Type B pancreatic cell (in vitro differentiated cells): ENCODE measurements around the gene HTR4. TPM values are rescaled to one million over a fixed set of nuclear protein-coding genes. Genes with fewer than 3 reads are reported as not detected.

Experiments
- DNase-seq: peaks from one replicate; pipeline ENCODE4 v3.0.0; 2021; ENCODE audit warnings: mixed read lengths; ENCODE audit not compliant: unreplicated experiment; ENCODE audit errors: extremely low spot score
- H3K27ac Mint-ChIP-seq: 2 replicates; pipeline ENCODE4 v1.8.0; 2021; ENCODE audit warnings: mild to moderate bottlenecking, mixed read lengths
- H3K27me3 Mint-ChIP-seq: 2 replicates; pipeline ENCODE4 v1.8.0; 2021; ENCODE audit warnings: mixed read lengths
- H3K36me3 Mint-ChIP-seq: 2 replicates; pipeline ENCODE4 v1.8.0; 2021; ENCODE audit warnings: mixed read lengths
- H3K4me1 Mint-ChIP-seq: one replicate; pipeline ENCODE4 v1.8.0; 2021; ENCODE audit warnings: mixed read lengths; ENCODE audit not compliant: unreplicated experiment
- H3K4me3 Mint-ChIP-seq: 2 replicates; pipeline ENCODE4 v1.8.0; 2021; ENCODE audit warnings: mild to moderate bottlenecking, mixed read lengths
- H3K9me3 Mint-ChIP-seq: 2 replicates; pipeline ENCODE4 v1.8.0; 2021; ENCODE audit warnings: mixed read lengths
- total RNA-seq: library from RNA; stranded (reverse); gene quantifications from 2 replicates; pipeline ENCODE4 v1.2.1, GENCODE V29; 2021; ENCODE audit warnings: low replicate concordance
- TF ChIP-seq, protein P1 (sequence below): fragments of 200-600 bp; sonication (generic); conservative IDR thresholded peaks from 2 replicates; pipeline ENCODE4 v1.5.0; 2021; ENCODE audit warnings: antibody characterized with exemption, mild to moderate bottlenecking

HTR4 gene
- total RNA-seq, 1 donor from 2014 or later, result 0.29 TPM

- Mint-ChIP-seq H3K9me3 (no peaks in the 10 kb centered on the region), H3K4me3 (no peak overlapping the region), H3K4me1 (no peaks in the 10 kb centered on the region), H3K27ac (no peak overlapping the region), H3K36me3 (no peaks in the 10 kb centered on the region), H3K27me3 (peaks cover 55% of the 10 kb centered on the region)
- no peak for DNase-seq
- TF ChIP-seq, protein P1, sequence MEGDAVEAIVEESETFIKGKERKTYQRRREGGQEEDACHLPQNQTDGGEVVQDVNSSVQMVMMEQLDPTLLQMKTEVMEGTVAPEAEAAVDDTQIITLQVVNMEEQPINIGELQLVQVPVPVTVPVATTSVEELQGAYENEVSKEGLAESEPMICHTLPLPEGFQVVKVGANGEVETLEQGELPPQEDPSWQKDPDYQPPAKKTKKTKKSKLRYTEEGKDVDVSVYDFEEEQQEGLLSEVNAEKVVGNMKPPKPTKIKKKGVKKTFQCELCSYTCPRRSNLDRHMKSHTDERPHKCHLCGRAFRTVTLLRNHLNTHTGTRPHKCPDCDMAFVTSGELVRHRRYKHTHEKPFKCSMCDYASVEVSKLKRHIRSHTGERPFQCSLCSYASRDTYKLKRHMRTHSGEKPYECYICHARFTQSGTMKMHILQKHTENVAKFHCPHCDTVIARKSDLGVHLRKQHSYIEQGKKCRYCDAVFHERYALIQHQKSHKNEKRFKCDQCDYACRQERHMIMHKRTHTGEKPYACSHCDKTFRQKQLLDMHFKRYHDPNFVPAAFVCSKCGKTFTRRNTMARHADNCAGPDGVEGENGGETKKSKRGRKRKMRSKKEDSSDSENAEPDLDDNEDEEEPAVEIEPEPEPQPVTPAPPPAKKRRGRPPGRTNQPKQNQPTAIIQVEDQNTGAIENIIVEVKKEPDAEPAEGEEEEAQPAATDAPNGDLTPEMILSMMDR, result no peak
Measured at GRCh38 chr5:148659641-148660345, 5.5 kb upstream of the HTR4 start.

DNA sequence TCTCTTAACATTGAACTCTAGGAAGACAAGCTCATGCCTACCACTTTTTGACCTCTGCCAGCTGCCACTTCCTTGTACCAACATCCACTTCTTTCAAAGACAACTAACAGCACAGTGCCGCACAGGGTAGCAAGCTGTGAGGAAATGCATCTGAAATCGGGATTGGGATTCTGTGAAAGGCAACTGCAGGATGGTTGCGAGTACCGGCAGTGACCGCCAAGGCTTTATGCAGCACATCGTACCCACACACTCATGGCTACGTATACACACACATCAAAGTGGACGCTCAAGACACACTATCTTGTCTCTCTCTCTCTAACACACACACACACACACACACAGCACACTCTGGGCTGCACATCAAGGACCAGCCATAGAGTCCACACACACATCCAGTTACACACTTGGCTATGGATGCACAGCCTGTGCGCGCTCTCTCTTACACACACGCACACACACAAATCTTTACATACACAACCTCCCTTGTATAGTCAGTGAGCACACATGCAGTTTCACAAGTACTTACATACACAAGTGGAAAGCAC is 964 bp downstream of the HTR4 start:
- TF ChIP-seq, protein P1, result no peak
- no peaks in the 10 kb centered on the region for H3K9me3 Mint-ChIP-seq
- H3K4me1 Mint-ChIP-seq, result no peaks in the 10 kb centered on the region
- H3K4me3 Mint-ChIP-seq, result peak overlapping the region; percentile 23
- H3K27me3 Mint-ChIP-seq, result peaks cover 80% of the 10 kb centered on the region
- no peaks in the 10 kb centered on the region for H3K36me3 Mint-ChIP-seq
- no peak for DNase-seq
- no peak overlapping the region for H3K27ac Mint-ChIP-seq

DNA sequence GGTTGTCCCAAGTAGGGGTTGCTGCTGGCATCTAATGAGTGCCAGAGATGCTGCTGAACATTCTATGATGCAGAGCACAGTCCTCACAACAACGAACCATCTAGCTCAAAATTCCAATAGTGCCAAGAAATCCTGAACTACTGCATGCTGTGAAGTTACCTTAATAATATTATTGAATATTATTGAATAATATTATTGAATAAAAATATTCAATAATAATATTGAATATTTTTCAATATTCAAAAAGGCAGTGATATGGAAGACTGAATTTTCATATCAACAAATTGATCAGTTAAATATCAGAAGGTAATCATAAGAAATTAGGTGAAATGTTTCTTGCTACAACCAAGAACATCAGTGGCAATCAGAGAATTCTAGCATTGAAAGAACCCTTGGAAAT is 2.8 kb downstream of the HTR4 start:
- H3K4me1 Mint-ChIP-seq, result no peaks in the 10 kb centered on the region
- H3K27ac Mint-ChIP-seq, result no peak overlapping the region
- no peak overlapping the region for H3K4me3 Mint-ChIP-seq
- no peaks in the 10 kb centered on the region for H3K36me3 Mint-ChIP-seq
- no peaks in the 10 kb centered on the region for H3K9me3 Mint-ChIP-seq
- TF ChIP-seq, protein P1, result no peak
- H3K27me3 Mint-ChIP-seq, result peaks cover 77% of the 10 kb centered on the region
- DNase-seq, result no peak

- H3K36me3 Mint-ChIP-seq, result no peaks in the 10 kb centered on the region
- TF ChIP-seq, protein P1, result no peak
- no peaks in the 10 kb centered on the region for H3K9me3 Mint-ChIP-seq
- no peak overlapping the region for H3K4me3 Mint-ChIP-seq
- DNase-seq, result no peak
- no peak overlapping the region for H3K27ac Mint-ChIP-seq
- H3K4me1 Mint-ChIP-seq, result no peaks in the 10 kb centered on the region
- peaks cover 47% of the 10 kb centered on the region for H3K27me3 Mint-ChIP-seq
Measured at GRCh38 chr5:148645527-148645926, 8.8 kb downstream of the HTR4 start.

GRCh38 chr5:148641735-148642134 is 12.6 kb downstream of the HTR4 start:
- no peaks in the 10 kb centered on the region for H3K4me1 Mint-ChIP-seq
- no peak for DNase-seq
- no peaks in the 10 kb centered on the region for H3K9me3 Mint-ChIP-seq
- H3K27ac Mint-ChIP-seq, result no peak overlapping the region
- peaks cover 31% of the 10 kb centered on the region for H3K27me3 Mint-ChIP-seq
- H3K4me3 Mint-ChIP-seq, result no peak overlapping the region
- no peaks in the 10 kb centered on the region for H3K36me3 Mint-ChIP-seq
- TF ChIP-seq, protein P1, result no peak
